H1 (cell line): Measurements from ENCODE around the gene TRIM7. TPM values are rescaled to one million over a fixed set of nuclear protein-coding genes. Genes with fewer than 3 reads are reported as not detected.

Source experiments
- CTCF ChIA-PET: fragments of 300-600 bp; sonication (Branson Sonifier 250); formaldehyde crosslinking; loops from one replicate; lab custom pipeline; 2021; ENCODE audit not compliant: partially characterized antibody; lab: Charles Lee
- POLR2A ChIA-PET: fragments of 300-600 bp; sonication (Branson Sonifier 250); formaldehyde crosslinking; loops from one replicate; lab custom pipeline; 2021; ENCODE audit warnings: inconsistent platforms; ENCODE audit not compliant: partially characterized antibody; lab: Charles Lee
- DNase-seq, 2 experiments: peaks; one replicate each; pipeline versions ENCODE4 v3.0.0 to v3.0.0-alpha.2; 2010 to 2022; ENCODE audit warnings: low spot score in 2 of 2, low read depth in 1 of 2, mixed read lengths in 1 of 2
- FAIRE-seq: peaks from 2 replicates; lab custom pipeline; 2011; peaks lifted over from hg19 to GRCh38; lab: Jason Lieb, UNC
- H2AFZ ChIP-seq: 2 replicates; pipeline ENCODE4 v1.8.1; 2012; ENCODE audit warnings: low read length, inconsistent platforms
- H2AK5ac ChIP-seq: 2 replicates; pipeline ENCODE4 v1.6.1; 2013; ENCODE audit warnings: low read depth, low read length
- H2BK120ac ChIP-seq: replicated peaks from 2 replicates; pipeline ENCODE3; 2013; ENCODE audit warnings: low read depth, low read length, inconsistent platforms
- H2BK12ac ChIP-seq: 2 replicates; pipeline ENCODE4 v1.6.1; 2013; ENCODE audit warnings: low read depth, low read length
- H2BK15ac ChIP-seq: 2 replicates; pipeline ENCODE4 v1.6.1; 2013; ENCODE audit warnings: low read length
- H2BK20ac ChIP-seq: 2 replicates; pipeline ENCODE4 v1.6.1; 2013; ENCODE audit warnings: low read length
- H2BK5ac ChIP-seq: 2 replicates; pipeline ENCODE4 v1.6.1; 2013; ENCODE audit warnings: low read depth, low read length
- H3K14ac ChIP-seq: 2 replicates; pipeline ENCODE4 v1.6.1; 2013; ENCODE audit warnings: inconsistent platforms; ENCODE audit not compliant: insufficient read length
- H3K18ac ChIP-seq: 2 replicates; pipeline ENCODE4 v1.6.1; 2013; ENCODE audit warnings: low read length; ENCODE audit errors: extremely low read depth
- H3K23ac ChIP-seq: 2 replicates; pipeline ENCODE4 v1.6.1; 2013; ENCODE audit warnings: inconsistent platforms; ENCODE audit not compliant: insufficient read length
- H3K23me2 ChIP-seq: 2 replicates; pipeline ENCODE4 v1.6.1; 2013; ENCODE audit warnings: low read depth, low read length
- H3K27ac ChIP-seq: 2 replicates; pipeline ENCODE4 v1.6.1; 2011; ENCODE audit warnings: low read depth, low read length, inconsistent platforms
- H3K27me3 ChIP-seq, 4 experiments: replicated peaks in 1 of 4; 1 replicate in 1 of 4; 2 replicates in 3 of 4; pipeline versions ENCODE4 v1.6.1 to v1.8.1; 2011 to 2013; ENCODE audit warnings: low read length in 3 of 4, mild to moderate bottlenecking in 3 of 4, inconsistent platforms in 2 of 4, mixed read lengths in 2 of 4, moderate library complexity in 1 of 4; ENCODE audit not compliant: control insufficient read depth in 3 of 4, insufficient read depth in 3 of 4; ENCODE audit errors: extremely low read depth in 1 of 4
- H3K36me3 ChIP-seq, 4 experiments: 2 replicates each; pipeline versions ENCODE4 v1.6.1 to v1.8.1; 2011 to 2013; ENCODE audit warnings: mild to moderate bottlenecking in 4 of 4, low read length in 3 of 4, moderate library complexity in 2 of 4, control low read depth in 1 of 4, inconsistent platforms in 1 of 4; ENCODE audit not compliant: insufficient read depth in 4 of 4, control insufficient read depth in 2 of 4
- H3K4ac ChIP-seq: replicated peaks from 2 replicates; pipeline ENCODE3; 2013; ENCODE audit warnings: low read length, low read depth, mixed read lengths, inconsistent platforms; ENCODE audit not compliant: insufficient read length
- H3K4me1 ChIP-seq, 4 experiments: replicated peaks in 1 of 4; 1 replicate in 1 of 4; 2 replicates in 3 of 4; pipeline versions ENCODE4 v1.6.1 to v1.8.1; 2011 to 2013; ENCODE audit warnings: low read length in 3 of 4, inconsistent platforms in 2 of 4, mixed read lengths in 1 of 4; ENCODE audit not compliant: insufficient read depth in 4 of 4, control insufficient read depth in 3 of 4
- H3K4me2 ChIP-seq, 2 experiments: 2 replicates each; pipeline versions ENCODE4 v1.6.1 to v1.8.1; 2011 to 2013; ENCODE audit warnings: low read depth in 2 of 2, low read length in 2 of 2, control low read depth in 1 of 2, inconsistent platforms in 1 of 2, mild to moderate bottlenecking in 1 of 2; ENCODE audit not compliant: insufficient read depth in 1 of 2
- H3K4me3 ChIP-seq, 4 experiments: fragments of 200-600, 300-600 bp in 1 of 4; sonication (generic), shearing (Covaris generic), sonication (Bioruptor Twin) in 1 of 4; 2 replicates each; pipeline versions ENCODE4 v1.5.1 to v1.8.1; 2011 to 2016; ENCODE audit warnings: low read length in 4 of 4, low read depth in 3 of 4, control low read depth in 2 of 4, inconsistent platforms in 2 of 4, mild to moderate bottlenecking in 2 of 4, mixed read lengths in 1 of 4, moderate library complexity in 1 of 4; ENCODE audit not compliant: insufficient read depth in 2 of 4; ENCODE audit errors: extremely low read depth in 1 of 4
- H3K56ac ChIP-seq: replicated peaks from 2 replicates; pipeline ENCODE3; 2013; ENCODE audit warnings: low read depth, mild to moderate bottlenecking, mixed read lengths, low read length, inconsistent platforms; ENCODE audit not compliant: insufficient read length
- H3K79me1 ChIP-seq: 2 replicates; pipeline ENCODE4 v1.6.1; 2013; ENCODE audit warnings: low read depth, low read length, control low read depth
- H3K79me2 ChIP-seq, 2 experiments: 2 replicates each; pipeline versions ENCODE4 v1.6.1 to v1.8.1; 2012 to 2013; ENCODE audit warnings: low read length in 2 of 2, mild to moderate bottlenecking in 2 of 2, inconsistent platforms in 1 of 2; ENCODE audit not compliant: insufficient read depth in 2 of 2, control insufficient read depth in 1 of 2
- H3K9ac ChIP-seq, 4 experiments: replicated peaks in 1 of 4; 1 replicate in 1 of 4; 2 replicates in 3 of 4; pipeline versions ENCODE4 v1.6.1 to v1.8.1; 2011 to 2013; ENCODE audit warnings: low read depth in 3 of 4, low read length in 3 of 4, control low read depth in 2 of 4, mild to moderate bottlenecking in 2 of 4, moderate library complexity in 2 of 4, inconsistent platforms in 1 of 4; ENCODE audit errors: extremely low read depth in 1 of 4
- H3K9me3 ChIP-seq, 2 experiments: 2 replicates each; pipeline versions ENCODE4 v1.6.1 to v1.8.1; 2012 to 2013; ENCODE audit warnings: mild to moderate bottlenecking in 2 of 2, moderate library complexity in 2 of 2, control low read depth in 1 of 2, inconsistent platforms in 1 of 2, low read depth in 1 of 2, low read length in 1 of 2, mixed read lengths in 1 of 2; ENCODE audit not compliant: insufficient read depth in 2 of 2
- H4K20me1 ChIP-seq, 2 experiments: replicated peaks in 1 of 2; 2 replicates each; pipeline versions ENCODE3 to v1.8.1; 2011 to 2013; ENCODE audit warnings: inconsistent platforms in 2 of 2, low read length in 2 of 2, mild to moderate bottlenecking in 1 of 2; ENCODE audit not compliant: insufficient read depth in 2 of 2, control insufficient read depth in 1 of 2
- H4K5ac ChIP-seq: 2 replicates; pipeline ENCODE4 v1.6.1; 2013; ENCODE audit warnings: low read length, low read depth, mixed read lengths, inconsistent platforms; ENCODE audit not compliant: insufficient read length
- H4K8ac ChIP-seq: 2 replicates; pipeline ENCODE4 v1.8.0; 2013; ENCODE audit warnings: mild to moderate bottlenecking, moderate library complexity, low read length, inconsistent platforms; ENCODE audit not compliant: insufficient read depth; ENCODE audit errors: extremely low read depth
- H4K91ac ChIP-seq: replicated peaks from 2 replicates; pipeline ENCODE3; 2013; ENCODE audit warnings: low read length, mixed read lengths, inconsistent platforms; ENCODE audit not compliant: insufficient read length
- ASH2L ChIP-seq: fragments of 200-600, 300-600 bp; sonication (generic); IDR thresholded peaks from one replicate; pipeline ENCODE4 v1.7.1; 2017; ENCODE audit warnings: low read length
- CBX8 ChIP-seq: fragments of 300-800, 300-1000 bp; sonication (generic); IDR thresholded peaks from 2 replicates; pipeline ENCODE4 v1.7.1; 2016; ENCODE audit warnings: low read depth, low read length, borderline replicate concordance
- FOSL1 ChIP-seq: IDR thresholded peaks from 2 replicates; pipeline ENCODE4 v1.6.1; 2011; ENCODE audit warnings: mild to moderate bottlenecking, low read depth, low read length, moderate library complexity; ENCODE audit not compliant: insufficient read depth
- GABPA ChIP-seq: IDR thresholded peaks from 2 replicates; pipeline ENCODE4 v1.6.1; 2011; ENCODE audit warnings: mild to moderate bottlenecking, low read length, moderate library complexity, borderline replicate concordance; ENCODE audit not compliant: insufficient read depth
- GTF2F1 ChIP-seq: IDR thresholded peaks from 2 replicates; pipeline ENCODE4 v1.6.1; 2012; ENCODE audit warnings: low read depth, low read length, improper control_type of control experiment, borderline replicate concordance
- NRF1 ChIP-seq: IDR thresholded peaks from 2 replicates; pipeline ENCODE4 v1.6.1; 2011; ENCODE audit warnings: mild to moderate bottlenecking, low read depth, low read length, improper control_type of control experiment
- POLR2A ChIP-seq, 2 experiments: IDR thresholded peaks; 1 replicate in 1 of 2; 2 replicates in 1 of 2; pipeline ENCODE4 v1.6.1; 2011; ENCODE audit warnings: low read depth in 2 of 2, low read length in 2 of 2, mild to moderate bottlenecking in 2 of 2; ENCODE audit errors: control extremely low read depth in 1 of 2
- POLR2AphosphoS5 ChIP-seq: IDR thresholded peaks from 2 replicates; pipeline ENCODE4 v1.6.1; 2011; ENCODE audit warnings: low read depth, low read length
- POU5F1 ChIP-seq: IDR thresholded peaks from 2 replicates; pipeline ENCODE4 v1.6.1; 2011; ENCODE audit warnings: low read depth, mild to moderate bottlenecking, low read length, moderate library complexity
- RFX5 ChIP-seq: IDR thresholded peaks from 2 replicates; pipeline ENCODE4 v1.6.1; 2011; ENCODE audit warnings: low read depth, low read length, improper control_type of control experiment, borderline replicate concordance
- SP1 ChIP-seq: IDR thresholded peaks from 2 replicates; pipeline ENCODE4 v1.6.1; 2011; ENCODE audit warnings: low read depth, low read length
- SRF ChIP-seq: IDR thresholded peaks from 2 replicates; pipeline ENCODE4 v1.6.1; 2011; ENCODE audit warnings: mild to moderate bottlenecking, low read depth, low read length, moderate library complexity
- SUZ12 ChIP-seq: fragments of 200-600 bp; sonication (generic); IDR thresholded peaks from 2 replicates; pipeline ENCODE4 v1.6.1; 2012; ENCODE audit warnings: mild to moderate bottlenecking, inconsistent platforms, low read length, moderate library complexity, mixed read lengths
- TCF12 ChIP-seq: IDR thresholded peaks from 2 replicates; pipeline ENCODE4 v1.6.1; 2011; ENCODE audit warnings: low read depth, mild to moderate bottlenecking, low read length
- WGBS, 2 experiments: shearing (Covaris generic) in 1 of 2; methylation state at CpG; one replicate each; pipeline versions ENCODE4 v1.1.6 to v1.1.7; 2013 to 2015; ENCODE audit warnings: low lambda C conversion rate in 2 of 2, mixed read lengths in 2 of 2, inconsistent platforms in 1 of 2, low coverage in 1 of 2, missing lambda C conversion rate in 1 of 2; ENCODE audit not compliant: insufficient replicate concordance in 2 of 2, insufficient coverage in 1 of 2, insufficient read length in 1 of 2; ENCODE audit errors: extremely low coverage in 1 of 2, missing lambda C conversion rate in 1 of 2; 5-methylcytosine and 5-hydroxymethylcytosine counted together
- polyA plus RNA-seq, 7 experiments: library from polyadenylated mRNA; depleted of rRNA in 3 of 7; stranded (reverse) in 5 of 7; unstranded in 2 of 7; fragments of >200 nt in 5 of 7; fragments of 200-250 nt in 2 of 7; gene quantifications; 1 replicate in 5 of 7; 2 replicates in 1 of 7; 4 replicates in 1 of 7; pipeline versions ENCODE4 v1.2.1 to v1.2.3, GENCODE V29; 2011 to 2013; ENCODE audit warnings: missing spikeins in 2 of 7, mixed read lengths in 2 of 7
- total RNA-seq: library from RNA; stranded (reverse); fragmentation: NEBNext Ultra II Directional; extraction: Animal tissue kit (Norgen Biotek cat#: 25700); gene quantifications from 2 replicates; pipeline ENCODE4 v1.2.1, GENCODE V29; 2021

TRIM7 gene
- total and polyA plus RNA-seq, 2 of the 8 experiments (the other 6 are each of a cell fraction or from before 2014, with no cell fraction given) = 0.36 to 0.47 TPM

DNA sequence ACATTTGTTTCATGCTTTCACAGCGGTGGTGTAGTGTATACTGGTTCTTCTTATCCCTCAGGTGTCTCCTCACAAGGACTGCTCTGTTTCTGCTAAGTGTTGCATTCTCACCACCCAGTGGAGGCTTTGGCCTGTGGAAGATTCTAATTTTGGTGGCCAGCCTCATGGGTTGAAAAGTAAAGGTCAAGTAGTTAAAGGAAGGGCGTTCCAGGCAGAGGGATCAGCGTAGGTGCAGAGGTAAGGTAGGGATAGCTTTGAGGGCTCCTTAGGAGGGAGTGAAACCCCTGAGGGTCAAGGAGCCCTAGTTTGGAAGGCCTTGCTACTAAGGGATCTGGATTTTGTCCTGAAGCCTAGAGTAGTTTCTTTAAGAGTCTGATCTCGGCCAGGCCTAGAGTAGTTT lies 43.3 kb upstream of the TRIM7 start:
- Histone ChIP-seq H2AK5ac (no peak overlapping the region; the same call in 1 of the 2 replicates), H4K5ac (no peak overlapping the region), H2BK120ac (no peak overlapping the region), H3K9ac (peak overlapping the region in 3 of 4 experiments; percentile 56 to 74 (median 62); a peak in 6 of 7 replicates), H3K27me3 (no peaks in the 10 kb centered on the region), H2BK20ac (0 out of 2 replicates have a peak overlapping the region, but pooled peaks have one; percentile 56), H2BK15ac (no peak overlapping the region), H3K4me3 (peak overlapping the region; percentile 76 to 100 (median 86); a peak in 7 of 8 replicates), H4K8ac (no peak overlapping the region), H2BK12ac (no peak overlapping the region), H3K56ac (peak overlapping the region; percentile 1), H3K23me2 (peaks cover 14% of the 10 kb centered on the region), H3K4me1 (peaks cover 0 to 12% (median 6%) of the 10 kb centered on the region in 4 experiments; a peak in 5 of 7 replicates), H3K23ac (no peak overlapping the region), H3K4ac (peak overlapping the region; percentile 1), H3K4me2 (peak overlapping the region; percentile 92 to 97), H3K14ac (no peak overlapping the region), H3K79me2 (peaks cover 33 to 81% of the 10 kb centered on the region in 2 experiments), H3K9me3 (no peaks in the 10 kb centered on the region), H2AFZ (no peak overlapping the region), H4K91ac (no peak overlapping the region), H3K18ac (no peak overlapping the region), H3K79me1 (peaks cover 6% of the 10 kb centered on the region), H4K20me1 (peaks cover 9 to 15% of the 10 kb centered on the region in 2 experiments), H3K36me3 (peaks cover 2 to 48% (median 6%) of the 10 kb centered on the region in 4 experiments; a peak in 5 of 8 replicates), H3K27ac (no peak overlapping the region), H2BK5ac (peak overlapping the region; percentile 71; the same call in 1 of the 2 replicates)
- WGBS, 2 experiments = 83% methylated on average over 4 of the region's 4 CpGs; no CpG with 5 or more reads in 1 of the 2 experiments
- POLR2A ChIA-PET = interaction anchor here (0.7 to 34.2 kb wide), 5 partner anchors 1 to 73 kb away, joined by 3 to 1334 read pairs (median 40); partner anchors contain the start of genes RACK1, TRIM41 and TRIM52
- FAIRE-seq (no peak), DNase-seq (no peak)
- TF ChIP-seq POLR2AphosphoS5 (no peak), GABPA (no peak), ASH2L (no peak), POLR2A (IDR thresholded peaks at IDR 0.05; ENCODE audit: control extremely low read depth in 1 of 2, low read depth in 2 of 2, low read length in 2 of 2) (no peak), POU5F1 (no peak), SRF (no peak), TCF12 (no peak), RFX5 (no peak), SUZ12 (no peak), GTF2F1 (no peak), FOSL1 (no peak), NRF1 (no peak), CBX8 (no peak), SP1 (no peak)
- CTCF ChIA-PET = interaction anchor here (1.7 to 2.5 kb wide), 2 partner anchors 12 to 13 kb away, joined by 4 to 8 read pairs; no protein-coding TSS in a partner anchor
